Skin of body (tissue), 2 donors: ENCODE results near the gene SLC25A18. TPM values are rescaled to one million over a fixed set of nuclear protein-coding genes. Genes with fewer than 3 reads are reported as not detected.

Source experiments
- DNase-seq: peaks from one replicate; lab custom pipeline; 2025; lab: John Stamatoyannopoulos, UW
- total RNA-seq: library from RNA; depleted of rRNA; stranded (reverse); fragments of >200 nt; gene quantifications from one replicate; pipeline ENCODE4 v1.2.3, GENCODE V29; 2014

The SLC25A18 gene
- total RNA-seq, 1 donor from 2014 or later = 0.20 TPM

- no peak for DNase-seq
These were observed 6.7 kb downstream of the SLC25A18 start for GRCh38 chr22:17569971-17570511.

- DNase-seq = peak; percentile 78
These were observed 7.7 kb downstream of the SLC25A18 start for GRCh38 chr22:17570851-17571631.

- no peak for DNase-seq
These were observed 11.9 kb downstream of the SLC25A18 start for GRCh38 chr22:17575151-17575550.

- DNase-seq = peak; percentile 71
These were observed 12.4 kb downstream of the SLC25A18 start for GRCh38 chr22:17575681-17576080.

- no peak for DNase-seq
These were observed 13.2 kb downstream of the SLC25A18 start for GRCh38 chr22:17576470-17576869.

- DNase-seq = peak; percentile 69
These were observed 14.9 kb downstream of the SLC25A18 start for GRCh38 chr22:17578136-17578754.

GRCh38 chr22:17579535-17579981, 16.3 kb downstream of the SLC25A18 start:
- DNase-seq = no peak

- DNase-seq = no peak
These were observed 17.2 kb downstream of the SLC25A18 start for GRCh38 chr22:17580441-17581031.

GRCh38 chr22:17581056-17581455, 17.8 kb downstream of the SLC25A18 start:
- DNase-seq = no peak

- DNase-seq = no peak
These were observed 18.3 kb downstream of the SLC25A18 start for GRCh38 chr22:17581631-17582030.

- DNase-seq = no peak
These were observed 19.9 kb downstream of the SLC25A18 start for GRCh38 chr22:17583151-17583550.

- DNase-seq = no peak
These were observed 23.6 kb downstream of the SLC25A18 start for GRCh38 chr22:17586831-17587440.

GRCh38 chr22:17587629-17588028, 24.3 kb downstream of the SLC25A18 start:
- DNase-seq = no peak

GRCh38 chr22:17588606-17589005, 25.3 kb downstream of the SLC25A18 start:
- no peak for DNase-seq

- no peak for DNase-seq
These were observed 26.6 kb downstream of the SLC25A18 start for GRCh38 chr22:17589810-17590375.

GRCh38 chr22:17590586-17590985, 27.3 kb downstream of the SLC25A18 start:
- no peak for DNase-seq

- no peak for DNase-seq
These were observed 28.9 kb downstream of the SLC25A18 start for GRCh38 chr22:17592201-17592600.

- no peak for DNase-seq
These were observed 32.9 kb downstream of the SLC25A18 start for GRCh38 chr22:17596226-17596625.

- no peak for DNase-seq
These were observed 33.9 kb downstream of the SLC25A18 start for GRCh38 chr22:17597217-17597616.

- no peak for DNase-seq
These were observed 35.0 kb downstream of the SLC25A18 start for GRCh38 chr22:17598318-17598717.

GRCh38 chr22:17601031-17601430, 37.7 kb downstream of the SLC25A18 start:
- DNase-seq = no peak
